H1 (cell line): Measurements from ENCODE around the gene EPHB1. TPM values are rescaled to one million over a fixed set of nuclear protein-coding genes. Genes with fewer than 3 reads are reported as not detected.

Experiments
- CTCF ChIA-PET: fragments of 300-600 bp; sonication (Branson Sonifier 250); formaldehyde crosslinking; loops from one replicate; lab custom pipeline; 2021; ENCODE audit not compliant: partially characterized antibody; lab: Charles Lee
- POLR2A ChIA-PET: fragments of 300-600 bp; sonication (Branson Sonifier 250); formaldehyde crosslinking; loops from one replicate; lab custom pipeline; 2021; ENCODE audit warnings: inconsistent platforms; ENCODE audit not compliant: partially characterized antibody; lab: Charles Lee
- DNase-seq, 2 experiments: peaks; one replicate each; pipeline versions ENCODE4 v3.0.0 to v3.0.0-alpha.2; 2010 to 2022; ENCODE audit warnings: low spot score in 2 of 2, low read depth in 1 of 2, mixed read lengths in 1 of 2
- FAIRE-seq: peaks from 2 replicates; lab custom pipeline; 2011; peaks lifted over from hg19 to GRCh38; lab: Jason Lieb, UNC
- H2AFZ ChIP-seq: 2 replicates; pipeline ENCODE4 v1.8.1; 2012; ENCODE audit warnings: low read length, inconsistent platforms
- H2AK5ac ChIP-seq: 2 replicates; pipeline ENCODE4 v1.6.1; 2013; ENCODE audit warnings: low read depth, low read length
- H2BK120ac ChIP-seq: replicated peaks from 2 replicates; pipeline ENCODE3; 2013; ENCODE audit warnings: low read depth, low read length, inconsistent platforms
- H2BK12ac ChIP-seq: 2 replicates; pipeline ENCODE4 v1.6.1; 2013; ENCODE audit warnings: low read depth, low read length
- H2BK15ac ChIP-seq: 2 replicates; pipeline ENCODE4 v1.6.1; 2013; ENCODE audit warnings: low read length
- H2BK20ac ChIP-seq: 2 replicates; pipeline ENCODE4 v1.6.1; 2013; ENCODE audit warnings: low read length
- H2BK5ac ChIP-seq: 2 replicates; pipeline ENCODE4 v1.6.1; 2013; ENCODE audit warnings: low read depth, low read length
- H3K14ac ChIP-seq: 2 replicates; pipeline ENCODE4 v1.6.1; 2013; ENCODE audit warnings: inconsistent platforms; ENCODE audit not compliant: insufficient read length
- H3K18ac ChIP-seq: 2 replicates; pipeline ENCODE4 v1.6.1; 2013; ENCODE audit warnings: low read length; ENCODE audit errors: extremely low read depth
- H3K23ac ChIP-seq: 2 replicates; pipeline ENCODE4 v1.6.1; 2013; ENCODE audit warnings: inconsistent platforms; ENCODE audit not compliant: insufficient read length
- H3K23me2 ChIP-seq: 2 replicates; pipeline ENCODE4 v1.6.1; 2013; ENCODE audit warnings: low read depth, low read length
- H3K27ac ChIP-seq: 2 replicates; pipeline ENCODE4 v1.6.1; 2011; ENCODE audit warnings: low read depth, low read length, inconsistent platforms
- H3K27me3 ChIP-seq, 4 experiments: replicated peaks in 1 of 4; 1 replicate in 1 of 4; 2 replicates in 3 of 4; pipeline versions ENCODE4 v1.6.1 to v1.8.1; 2011 to 2013; ENCODE audit warnings: low read length in 3 of 4, mild to moderate bottlenecking in 3 of 4, inconsistent platforms in 2 of 4, mixed read lengths in 2 of 4, moderate library complexity in 1 of 4; ENCODE audit not compliant: control insufficient read depth in 3 of 4, insufficient read depth in 3 of 4; ENCODE audit errors: extremely low read depth in 1 of 4
- H3K36me3 ChIP-seq, 4 experiments: 2 replicates each; pipeline versions ENCODE4 v1.6.1 to v1.8.1; 2011 to 2013; ENCODE audit warnings: mild to moderate bottlenecking in 4 of 4, low read length in 3 of 4, moderate library complexity in 2 of 4, control low read depth in 1 of 4, inconsistent platforms in 1 of 4; ENCODE audit not compliant: insufficient read depth in 4 of 4, control insufficient read depth in 2 of 4
- H3K4ac ChIP-seq: replicated peaks from 2 replicates; pipeline ENCODE3; 2013; ENCODE audit warnings: low read length, low read depth, mixed read lengths, inconsistent platforms; ENCODE audit not compliant: insufficient read length
- H3K4me1 ChIP-seq, 4 experiments: replicated peaks in 1 of 4; 1 replicate in 1 of 4; 2 replicates in 3 of 4; pipeline versions ENCODE4 v1.6.1 to v1.8.1; 2011 to 2013; ENCODE audit warnings: low read length in 3 of 4, inconsistent platforms in 2 of 4, mixed read lengths in 1 of 4; ENCODE audit not compliant: insufficient read depth in 4 of 4, control insufficient read depth in 3 of 4
- H3K4me2 ChIP-seq, 2 experiments: 2 replicates each; pipeline versions ENCODE4 v1.6.1 to v1.8.1; 2011 to 2013; ENCODE audit warnings: low read depth in 2 of 2, low read length in 2 of 2, control low read depth in 1 of 2, inconsistent platforms in 1 of 2, mild to moderate bottlenecking in 1 of 2; ENCODE audit not compliant: insufficient read depth in 1 of 2
- H3K4me3 ChIP-seq, 4 experiments: fragments of 200-600, 300-600 bp in 1 of 4; sonication (generic), shearing (Covaris generic), sonication (Bioruptor Twin) in 1 of 4; 2 replicates each; pipeline versions ENCODE4 v1.5.1 to v1.8.1; 2011 to 2016; ENCODE audit warnings: low read length in 4 of 4, low read depth in 3 of 4, control low read depth in 2 of 4, inconsistent platforms in 2 of 4, mild to moderate bottlenecking in 2 of 4, mixed read lengths in 1 of 4, moderate library complexity in 1 of 4; ENCODE audit not compliant: insufficient read depth in 2 of 4; ENCODE audit errors: extremely low read depth in 1 of 4
- H3K56ac ChIP-seq: replicated peaks from 2 replicates; pipeline ENCODE3; 2013; ENCODE audit warnings: low read depth, mild to moderate bottlenecking, mixed read lengths, low read length, inconsistent platforms; ENCODE audit not compliant: insufficient read length
- H3K79me1 ChIP-seq: 2 replicates; pipeline ENCODE4 v1.6.1; 2013; ENCODE audit warnings: low read depth, low read length, control low read depth
- H3K79me2 ChIP-seq, 2 experiments: 2 replicates each; pipeline versions ENCODE4 v1.6.1 to v1.8.1; 2012 to 2013; ENCODE audit warnings: low read length in 2 of 2, mild to moderate bottlenecking in 2 of 2, inconsistent platforms in 1 of 2; ENCODE audit not compliant: insufficient read depth in 2 of 2, control insufficient read depth in 1 of 2
- H3K9ac ChIP-seq, 4 experiments: replicated peaks in 1 of 4; 1 replicate in 1 of 4; 2 replicates in 3 of 4; pipeline versions ENCODE4 v1.6.1 to v1.8.1; 2011 to 2013; ENCODE audit warnings: low read depth in 3 of 4, low read length in 3 of 4, control low read depth in 2 of 4, mild to moderate bottlenecking in 2 of 4, moderate library complexity in 2 of 4, inconsistent platforms in 1 of 4; ENCODE audit errors: extremely low read depth in 1 of 4
- H3K9me3 ChIP-seq, 2 experiments: 2 replicates each; pipeline versions ENCODE4 v1.6.1 to v1.8.1; 2012 to 2013; ENCODE audit warnings: mild to moderate bottlenecking in 2 of 2, moderate library complexity in 2 of 2, control low read depth in 1 of 2, inconsistent platforms in 1 of 2, low read depth in 1 of 2, low read length in 1 of 2, mixed read lengths in 1 of 2; ENCODE audit not compliant: insufficient read depth in 2 of 2
- H4K20me1 ChIP-seq, 2 experiments: replicated peaks in 1 of 2; 2 replicates each; pipeline versions ENCODE3 to v1.8.1; 2011 to 2013; ENCODE audit warnings: inconsistent platforms in 2 of 2, low read length in 2 of 2, mild to moderate bottlenecking in 1 of 2; ENCODE audit not compliant: insufficient read depth in 2 of 2, control insufficient read depth in 1 of 2
- H4K5ac ChIP-seq: 2 replicates; pipeline ENCODE4 v1.6.1; 2013; ENCODE audit warnings: low read length, low read depth, mixed read lengths, inconsistent platforms; ENCODE audit not compliant: insufficient read length
- H4K8ac ChIP-seq: 2 replicates; pipeline ENCODE4 v1.8.0; 2013; ENCODE audit warnings: mild to moderate bottlenecking, moderate library complexity, low read length, inconsistent platforms; ENCODE audit not compliant: insufficient read depth; ENCODE audit errors: extremely low read depth
- H4K91ac ChIP-seq: replicated peaks from 2 replicates; pipeline ENCODE3; 2013; ENCODE audit warnings: low read length, mixed read lengths, inconsistent platforms; ENCODE audit not compliant: insufficient read length
- BACH1 ChIP-seq: IDR thresholded peaks from 2 replicates; pipeline ENCODE4 v1.6.1; 2012; ENCODE audit warnings: low read length, improper control_type of control experiment
- KDM4A ChIP-seq: IDR thresholded peaks from one replicate; pipeline ENCODE4 v1.7.1; 2012; ENCODE audit warnings: low read depth, mild to moderate bottlenecking, moderate library complexity, low read length, inconsistent platforms; ENCODE audit not compliant: severe bottlenecking
- MAFK ChIP-seq: IDR thresholded peaks from 2 replicates; pipeline ENCODE4 v1.6.1; 2012; ENCODE audit warnings: low read depth, mild to moderate bottlenecking, improper control_type of control experiment, low read length
- RXRA ChIP-seq: IDR thresholded peaks from 2 replicates; pipeline ENCODE4 v1.6.1; 2011; ENCODE audit warnings: low read depth, mild to moderate bottlenecking, low read length, moderate library complexity; ENCODE audit not compliant: insufficient read depth
- YY1 ChIP-seq: IDR thresholded peaks from 2 replicates; pipeline ENCODE4 v1.6.1; 2011; ENCODE audit warnings: low read depth, mild to moderate bottlenecking, low read length
- WGBS, 2 experiments: shearing (Covaris generic) in 1 of 2; methylation state at CpG; one replicate each; pipeline versions ENCODE4 v1.1.6 to v1.1.7; 2013 to 2015; ENCODE audit warnings: low lambda C conversion rate in 2 of 2, mixed read lengths in 2 of 2, inconsistent platforms in 1 of 2, low coverage in 1 of 2, missing lambda C conversion rate in 1 of 2; ENCODE audit not compliant: insufficient replicate concordance in 2 of 2, insufficient coverage in 1 of 2, insufficient read length in 1 of 2; ENCODE audit errors: extremely low coverage in 1 of 2, missing lambda C conversion rate in 1 of 2; 5-methylcytosine and 5-hydroxymethylcytosine counted together
- polyA plus RNA-seq, 7 experiments: library from polyadenylated mRNA; depleted of rRNA in 3 of 7; stranded (reverse) in 5 of 7; unstranded in 2 of 7; fragments of >200 nt in 5 of 7; fragments of 200-250 nt in 2 of 7; gene quantifications; 1 replicate in 5 of 7; 2 replicates in 1 of 7; 4 replicates in 1 of 7; pipeline versions ENCODE4 v1.2.1 to v1.2.3, GENCODE V29; 2011 to 2013; ENCODE audit warnings: missing spikeins in 2 of 7, mixed read lengths in 2 of 7
- total RNA-seq: library from RNA; stranded (reverse); fragmentation: NEBNext Ultra II Directional; extraction: Animal tissue kit (Norgen Biotek cat#: 25700); gene quantifications from 2 replicates; pipeline ENCODE4 v1.2.1, GENCODE V29; 2021

Gene EPHB1
- total and polyA plus RNA-seq, 2 of the 8 experiments (the other 6 are each of a cell fraction or from before 2014, with no cell fraction given) = 3.5 to 5.9 TPM

DNA sequence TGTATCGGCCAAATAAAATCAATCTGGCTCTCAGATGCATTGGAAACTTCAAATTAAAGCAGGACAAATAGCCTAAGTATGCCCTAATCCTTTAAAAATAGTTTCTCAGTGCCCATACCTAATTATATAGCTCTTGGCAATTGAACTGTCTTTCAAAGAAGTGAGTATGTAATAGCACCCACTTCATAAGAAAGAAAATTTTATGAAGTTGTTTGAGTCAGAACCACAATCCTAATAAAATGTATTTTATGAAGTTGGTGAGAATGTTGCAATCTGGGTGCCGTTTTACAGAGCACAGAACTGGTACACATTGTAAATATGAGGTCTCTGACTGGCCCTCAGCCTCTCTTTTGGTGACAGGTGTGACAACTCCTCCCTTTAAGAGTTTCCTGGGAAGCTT lies 45.4 kb downstream of the EPHB1 start:
- no peak overlapping the region for H3K4me2 ChIP-seq

More for the DNA sequence above, 45.4 kb downstream of the EPHB1 start:
- H4K8ac ChIP-seq = no peak overlapping the region
- 92% methylated on average over 2 of the region's 2 CpGs; no CpG with 5 or more reads in 1 of the 2 experiments for WGBS, 2 experiments
- no peaks in the 10 kb centered on the region for H3K23me2 ChIP-seq
- no peak overlapping the region for H3K9ac ChIP-seq
- H2AK5ac ChIP-seq = no peak overlapping the region
- no peaks in the 10 kb centered on the region for H3K4me1 ChIP-seq
- H3K27ac ChIP-seq = no peak overlapping the region
- ChIA-PET CTCF (interaction anchor here (0.9 to 7.1 kb wide), 9 partner anchors 11 to 664 kb away, joined by 3 to 84 read pairs (median 5); partner anchors contain the start of gene EPHB1), POLR2A (no interaction called here)
- H3K14ac ChIP-seq = no peak overlapping the region
- H2BK15ac ChIP-seq = no peak overlapping the region
- no peak overlapping the region for H2BK120ac ChIP-seq
- no peaks in the 10 kb centered on the region; the same call in 1 of the 2 replicates for H3K79me1 ChIP-seq
- no peak overlapping the region for H3K4me3 ChIP-seq
- H3K27me3 ChIP-seq = no peaks in the 10 kb centered on the region
- no peak overlapping the region for H2AFZ ChIP-seq
- no peaks in the 10 kb centered on the region for H3K79me2 ChIP-seq
- H4K5ac ChIP-seq = no peak overlapping the region
- no peak overlapping the region for H4K91ac ChIP-seq
- TF ChIP-seq KDM4A (no peak), YY1 (no peak), MAFK (no peak), RXRA (no peak), BACH1 (no peak)
- no peak for DNase-seq
- no peak for FAIRE-seq
- no peak overlapping the region for H3K18ac ChIP-seq
- no peak overlapping the region for H3K4ac ChIP-seq
- H2BK20ac ChIP-seq = no peak overlapping the region
- H3K9me3 ChIP-seq = peaks cover 0 to 2% of the 10 kb centered on the region in 2 experiments; a peak in 1 of 4 replicates
- H3K56ac ChIP-seq = no peak overlapping the region
- H4K20me1 ChIP-seq = peaks cover 0 to 2% of the 10 kb centered on the region in 2 experiments
- H2BK5ac ChIP-seq = no peak overlapping the region
- H2BK12ac ChIP-seq = no peak overlapping the region
- no peaks in the 10 kb centered on the region for H3K36me3 ChIP-seq
- no peak overlapping the region for H3K23ac ChIP-seq
